Hepatocyte (in vitro differentiated cells): ENCODE data around the gene PTPRCAP.

Source experiments
- EZH2 ChIP-seq: fragments of 200-600 bp; sonication (generic); IDR thresholded peaks from 2 replicates; pipeline ENCODE4 v1.6.1; 2016; ENCODE audit warnings: antibody characterized with exemption, mild to moderate bottlenecking, borderline replicate concordance
- EZH2phosphoT487 ChIP-seq: fragments of 200-600 bp; sonication (generic); IDR thresholded peaks from one replicate; pipeline ENCODE4 v1.6.1; 2018; ENCODE audit warnings: antibody characterized with exemption, mild to moderate bottlenecking, low read depth, moderate library complexity; ENCODE audit not compliant: unreplicated experiment, severe bottlenecking

DNA sequence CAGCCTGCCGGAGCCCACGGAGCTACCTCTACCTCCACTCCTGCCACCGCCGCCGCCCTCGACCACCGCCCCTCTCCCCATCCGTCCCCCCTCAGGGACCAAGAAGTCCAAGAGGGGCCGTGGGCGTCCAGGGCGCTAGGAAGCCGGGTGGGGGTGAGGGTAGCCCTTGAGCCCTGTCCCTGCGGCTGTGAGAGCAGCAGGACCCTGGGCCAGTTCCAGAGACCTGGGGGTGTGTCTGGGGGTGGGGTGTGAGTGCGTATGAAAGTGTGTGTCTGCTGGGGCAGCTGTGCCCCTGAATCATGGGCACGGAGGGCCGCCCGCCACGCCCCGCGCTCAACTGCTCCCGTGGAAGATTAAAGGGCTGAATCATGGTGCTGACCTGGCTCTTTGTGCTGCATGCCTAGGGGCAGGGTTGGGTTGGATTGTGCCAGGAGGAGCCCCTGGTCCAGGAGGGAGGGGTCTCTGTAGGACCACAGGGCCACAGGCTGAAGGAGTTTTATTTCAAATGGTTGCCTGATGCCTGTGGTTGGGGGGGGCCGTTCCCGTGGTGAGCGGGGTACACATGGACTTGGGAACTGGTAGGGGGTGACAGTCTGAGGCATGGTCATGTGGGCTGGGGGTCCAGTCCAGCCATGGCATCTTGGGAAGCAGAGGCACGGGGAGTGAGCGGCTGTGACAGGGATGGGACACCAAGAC, 2.3 kb downstream of the PTPRCAP start:
- TF ChIP-seq EZH2, result no peak
- TF ChIP-seq EZH2phosphoT487, result no peak
